K562 (cell line): ENCODE data around the gene DUSP23. TPM values are rescaled to one million over a fixed set of nuclear protein-coding genes. Genes with fewer than 3 reads are reported as not detected.

Source experiments
- GMEB1 ChIP-seq: fragments of 250-450 bp; sonication (Bioruptor Pico); IDR thresholded peaks from 2 replicates; pipeline ENCODE4 v1.4.0; 2020; ENCODE audit warnings: mild to moderate bottlenecking
- RREB1 ChIP-seq: fragments of 250-450 bp; sonication (Bioruptor Pico); IDR thresholded peaks from 2 replicates; pipeline ENCODE4 v1.4.0; 2020
- TSC22D4 ChIP-seq: fragments of 450-650 bp; IDR thresholded peaks from 2 replicates; pipeline ENCODE4 v1.6.1; 2016; ENCODE audit warnings: missing genetic modification characterization, missing biosample characterization, control low read depth
- ZBTB8A ChIP-seq: fragments of 450-650 bp; IDR thresholded peaks from 2 replicates; pipeline ENCODE4 v1.6.1; 2018; ENCODE audit warnings: mild to moderate bottlenecking, moderate library complexity; ENCODE audit not compliant: partially characterized antibody
- ZNF175 ChIP-seq: fragments of 200-800 bp; sonication (Bioruptor generic); IDR thresholded peaks from 2 replicates; pipeline ENCODE4 v1.6.1; 2016; ENCODE audit warnings: low read depth, mild to moderate bottlenecking, missing genetic modification characterization, missing compliant biosample characterization
- ZNF263 ChIP-seq: sonication (generic); formaldehyde crosslinking; IDR thresholded peaks from 2 replicates; pipeline ENCODE4 v1.8.0; 2022; ENCODE audit warnings: mild to moderate bottlenecking, missing genetic modification reagents, borderline replicate concordance
- ZNF318 ChIP-seq, 2 experiments: fragments of 450-650 bp; IDR thresholded peaks; 2 replicates each; pipeline ENCODE4 v1.6.1; 2016; ENCODE audit warnings: mild to moderate bottlenecking in 2 of 2, borderline replicate concordance in 1 of 2, low read depth in 1 of 2, moderate library complexity in 1 of 2
- polyA plus RNA-seq, 8 experiments: library from polyadenylated mRNA; depleted of rRNA in 4 of 8; stranded (reverse) in 5 of 8; unstranded in 3 of 8; fragments of >200 nt; fragmentation: Nextera tagmentation in 2 of 8; fragmentation: Illumina TruSeq in 1 of 8; extraction: Ambion mirVana in 2 of 8; extraction: Trizol in 1 of 8; gene quantifications; 2 replicates each; pipeline versions ENCODE4 v1.2.1 to v1.2.3, GENCODE V29; 2011 to 2014; ENCODE audit warnings: inconsistent platforms in 1 of 8, missing spikeins in 1 of 8
- total RNA-seq, 7 experiments: library from RNA; depleted of rRNA in 6 of 7; stranded (reverse); fragments of >200 nt in 6 of 7; fragmentation: Illumina TruSeq in 2 of 7; extraction: Trizol in 2 of 7; gene quantifications; 2 replicates each; pipeline versions ENCODE4 v1.2.1 to v1.2.3, GENCODE V29; 2011 to 2021; ENCODE audit warnings: low replicate concordance in 1 of 7

DUSP23 gene
- total and polyA plus RNA-seq, 9 of the 15 experiments (the other 6 are each of a cell fraction or from before 2014, with no cell fraction given) = 1.0 to 34.8 (median 13.7) TPM

GRCh38 chr1:159780583-159781582 is at the start of gene DUSP23 (continued):
- TF ChIP-seq ZNF318 (IDR thresholded peaks at IDR 0.05; ENCODE audit: borderline replicate concordance in 1 of 2, low read depth in 1 of 2) (no peak), TSC22D4 (tag) (no peak), RREB1 (CRISPR knock-in tag) (peak; percentile 54; the same call in 1 of the 2 replicates), ZBTB8A (no peak), ZNF263 (CRISPR knock-in tag) (peak; percentile 55), ZNF175 (0 out of 2 replicates have a peak, but pooled peaks have one; percentile 36), GMEB1 (CRISPR knock-in tag) (no peak)
